H9 (cell line): ENCODE results near the gene EIF4E2. TPM values are rescaled to one million over a fixed set of nuclear protein-coding genes. Genes with fewer than 3 reads are reported as not detected.

Experiments
- DNase-seq: peaks from one replicate; pipeline ENCODE4 v3.0.0-alpha.2; 2017
- H2AFZ ChIP-seq: one replicate; pipeline ENCODE4 v1.6.1; 2013; ENCODE audit warnings: mild to moderate bottlenecking, low read length, control low read depth, moderate library complexity
- H2AK5ac ChIP-seq: 2 replicates; pipeline ENCODE4 v1.6.1; 2013; ENCODE audit warnings: low read length, control low read depth, mixed read lengths; ENCODE audit not compliant: insufficient read length
- H2BK120ac ChIP-seq: one replicate; pipeline ENCODE4 v1.6.1; 2013; ENCODE audit warnings: low read depth, mild to moderate bottlenecking, low read length, control low read depth, inconsistent platforms; ENCODE audit not compliant: poor library complexity, severe bottlenecking
- H2BK12ac ChIP-seq: 2 replicates; pipeline ENCODE4 v1.6.1; 2013; ENCODE audit warnings: low read length, control low read depth, mixed read lengths, low read depth; ENCODE audit not compliant: insufficient read length
- H2BK15ac ChIP-seq: 2 replicates; pipeline ENCODE4 v1.6.1; 2013; ENCODE audit warnings: low read depth, low read length, control low read depth
- H2BK20ac ChIP-seq: one replicate; pipeline ENCODE4 v1.6.1; 2013; ENCODE audit warnings: low read depth, mild to moderate bottlenecking, low read length, control low read depth, inconsistent platforms; ENCODE audit not compliant: poor library complexity, severe bottlenecking
- H2BK5ac ChIP-seq: 2 replicates; pipeline ENCODE4 v1.6.1; 2013; ENCODE audit warnings: low read length, control low read depth, mixed read lengths; ENCODE audit not compliant: insufficient read length
- H3K14ac ChIP-seq: 2 replicates; pipeline ENCODE4 v1.6.1; 2013; ENCODE audit warnings: low read length, control low read depth; ENCODE audit not compliant: insufficient read depth
- H3K18ac ChIP-seq: 2 replicates; pipeline ENCODE4 v1.6.1; 2013; ENCODE audit warnings: low read depth, mild to moderate bottlenecking, mixed read lengths, low read length, control low read depth; ENCODE audit not compliant: insufficient read length
- H3K23ac ChIP-seq: 2 replicates; pipeline ENCODE4 v1.6.1; 2013; ENCODE audit warnings: low read length, control low read depth, mixed read lengths, low read depth; ENCODE audit not compliant: insufficient read length
- H3K23me2 ChIP-seq: 2 replicates; pipeline ENCODE4 v1.6.1; 2013; ENCODE audit warnings: low read depth, mild to moderate bottlenecking, mixed read lengths, low read length, control low read depth; ENCODE audit not compliant: insufficient read length, poor library complexity, severe bottlenecking
- H3K27ac ChIP-seq: 2 replicates; pipeline ENCODE4 v1.5.1; 2013; ENCODE audit warnings: low read length, control low read depth, mixed read lengths, low read depth; ENCODE audit not compliant: insufficient read length
- H3K27me3 ChIP-seq: 2 replicates; pipeline ENCODE4 v1.6.1; 2013; ENCODE audit warnings: low read length, control low read depth, inconsistent platforms; ENCODE audit not compliant: insufficient read depth
- H3K4ac ChIP-seq: 2 replicates; pipeline ENCODE4 v1.6.1; 2013; ENCODE audit warnings: low read depth, mild to moderate bottlenecking, control low read depth, inconsistent platforms, low read length, moderate library complexity
- H3K4me1 ChIP-seq: 2 replicates; pipeline ENCODE4 v1.6.1; 2013; ENCODE audit warnings: low read length, control low read depth, inconsistent platforms; ENCODE audit not compliant: insufficient read depth
- H3K4me2 ChIP-seq: 2 replicates; pipeline ENCODE4 v1.6.1; 2013; ENCODE audit warnings: low read length, control low read depth, mixed read lengths; ENCODE audit not compliant: insufficient read length, insufficient read depth
- H3K56ac ChIP-seq: 2 replicates; pipeline ENCODE4 v1.6.1; 2013; ENCODE audit warnings: low read depth, mild to moderate bottlenecking, mixed read lengths, low read length, control low read depth; ENCODE audit not compliant: insufficient read length
- H3K79me1 ChIP-seq: 2 replicates; pipeline ENCODE4 v1.6.1; 2013; ENCODE audit warnings: low read depth, mild to moderate bottlenecking, moderate library complexity, low read length, control low read depth, inconsistent platforms; ENCODE audit not compliant: insufficient read depth, poor library complexity, severe bottlenecking
- H3K79me2 ChIP-seq: 2 replicates; pipeline ENCODE4 v1.6.1; 2013; ENCODE audit warnings: low read length, control low read depth, inconsistent platforms; ENCODE audit not compliant: insufficient read depth
- H3K9ac ChIP-seq: 2 replicates; pipeline ENCODE4 v1.6.1; 2013; ENCODE audit warnings: low read length, control low read depth, mixed read lengths; ENCODE audit not compliant: insufficient read length; ENCODE audit errors: extremely low read depth
- H3K9me3 ChIP-seq: one replicate; pipeline ENCODE4 v1.6.1; 2013; ENCODE audit warnings: low read depth, low read length, inconsistent platforms; ENCODE audit not compliant: control insufficient read depth
- H3T11ph ChIP-seq: one replicate; pipeline ENCODE4 v1.6.1; 2013; ENCODE audit warnings: mild to moderate bottlenecking, low read length, control low read depth, inconsistent platforms
- H4K20me1 ChIP-seq: one replicate; pipeline ENCODE4 v1.6.1; 2013; ENCODE audit not compliant: control insufficient read depth, insufficient read length, insufficient read depth
- H4K5ac ChIP-seq: 2 replicates; pipeline ENCODE4 v1.6.1; 2013; ENCODE audit warnings: low read depth, mild to moderate bottlenecking, mixed read lengths, low read length, control low read depth; ENCODE audit not compliant: insufficient read length
- H4K8ac ChIP-seq: replicated peaks from 2 replicates; pipeline ENCODE4 v1.6.1; 2013; ENCODE audit warnings: low read length, control low read depth, mixed read lengths, low read depth; ENCODE audit not compliant: insufficient read length
- H4K91ac ChIP-seq: 2 replicates; pipeline ENCODE4 v1.6.1; 2013; ENCODE audit warnings: low read depth, mild to moderate bottlenecking, moderate library complexity, mixed read lengths, low read length, control low read depth; ENCODE audit not compliant: insufficient read length
- H3K27ac Mint-ChIP-seq, 3 experiments: 2 replicates in 2 of 3; 3 replicates in 1 of 3; pipeline ENCODE4 v1.8.0; 2020 to 2021; ENCODE audit warnings: mixed read lengths in 3 of 3, mild to moderate bottlenecking in 1 of 3, moderate library complexity in 1 of 3
- H3K27me3 Mint-ChIP-seq: 2 replicates; pipeline ENCODE4 v1.8.0; 2021; ENCODE audit warnings: low read depth, mild to moderate bottlenecking, moderate library complexity, mixed read lengths
- H3K36me3 Mint-ChIP-seq, 3 experiments: 2 replicates in 2 of 3; 3 replicates in 1 of 3; pipeline ENCODE4 v1.8.0; 2020 to 2021; ENCODE audit warnings: low read depth in 3 of 3, mixed read lengths in 3 of 3; ENCODE audit not compliant: insufficient read depth in 1 of 3
- H3K4me1 Mint-ChIP-seq, 2 experiments: 2 replicates each; pipeline ENCODE4 v1.8.0; 2020; ENCODE audit warnings: mixed read lengths in 2 of 2
- H3K4me3 Mint-ChIP-seq, 2 experiments: 2 replicates in 1 of 2; 3 replicates in 1 of 2; pipeline ENCODE4 v1.8.0; 2020 to 2021; ENCODE audit warnings: mild to moderate bottlenecking in 2 of 2, mixed read lengths in 2 of 2, moderate library complexity in 1 of 2
- H3K9me3 Mint-ChIP-seq, 2 experiments: 2 replicates in 1 of 2; 3 replicates in 1 of 2; pipeline ENCODE4 v1.8.0; 2020; ENCODE audit warnings: mild to moderate bottlenecking in 2 of 2, mixed read lengths in 2 of 2, moderate library complexity in 1 of 2
- CTCF ChIP-seq: fragments of 200-600 bp; sonication (generic); conservative IDR thresholded peaks from 3 replicates; pipeline ENCODE4 v1.8.0; 2021; ENCODE audit warnings: antibody characterized with exemption, mild to moderate bottlenecking
- WGBS: extraction: QIAGEN DNeasy Blood & Tissue Kit; methylation state at CpG from one replicate; pipeline ENCODE4 v1.1.7; 2013; ENCODE audit warnings: missing lambda C conversion rate, low lambda C conversion rate, mixed read lengths; ENCODE audit not compliant: insufficient read length; ENCODE audit errors: extremely low coverage; 5-methylcytosine and 5-hydroxymethylcytosine counted together
- total RNA-seq: library from RNA; stranded (reverse); gene quantifications from 2 replicates; pipeline ENCODE4 v1.2.1, GENCODE V29; 2021

Gene EIF4E2
- total RNA-seq, 1 experiment from 2014 or later: 109 TPM

- no peak overlapping the region for H3K9ac ChIP-seq
- H3K9me3 ChIP-seq: no peaks in the 10 kb centered on the region
- Mint-ChIP-seq H3K27ac (peak overlapping the region in 1 of 3 experiments; percentile 28; a peak in 1 of 7 replicates), H3K36me3 (no peaks in the 10 kb centered on the region), H3K4me3 (no peak overlapping the region; a peak in 1 of 5 replicates), H3K27me3 (peaks cover 58% of the 10 kb centered on the region), H3K9me3 (no peaks in the 10 kb centered on the region), H3K4me1 (peaks cover 9 to 24% of the 10 kb centered on the region in 2 experiments)
- WGBS: no CpG with 5 or more reads among the region's 11 CpGs
- no peaks in the 10 kb centered on the region for H4K20me1 ChIP-seq
- TF ChIP-seq CTCF: no peak
- no peak overlapping the region for H4K5ac ChIP-seq
- no peaks in the 10 kb centered on the region for H3K79me1 ChIP-seq
- H3K4ac ChIP-seq: no peak overlapping the region
- H3K79me2 ChIP-seq: no peaks in the 10 kb centered on the region
- H3T11ph ChIP-seq: no peak overlapping the region
- DNase-seq: no peak
- H4K91ac ChIP-seq: no peak overlapping the region
- no peaks in the 10 kb centered on the region for H3K27me3 ChIP-seq
- H3K4me1 ChIP-seq: no peaks in the 10 kb centered on the region
- no peak overlapping the region for H2BK15ac ChIP-seq
- H3K27ac ChIP-seq: no peak overlapping the region
- H2BK5ac ChIP-seq: no peak overlapping the region
- no peak overlapping the region for H3K14ac ChIP-seq
- H2BK20ac ChIP-seq: no peak overlapping the region
- H3K23ac ChIP-seq: no peak overlapping the region
- no peak overlapping the region for H2BK120ac ChIP-seq
- no peak overlapping the region for H3K4me2 ChIP-seq
- H2AK5ac ChIP-seq: no peak overlapping the region
- no peak overlapping the region for H4K8ac ChIP-seq
- H2AFZ ChIP-seq: no peak overlapping the region
- H3K18ac ChIP-seq: no peak overlapping the region
- peaks cover 3% of the 10 kb centered on the region for H3K23me2 ChIP-seq
- no peak overlapping the region for H3K56ac ChIP-seq
- H2BK12ac ChIP-seq: no peak overlapping the region
Observed at GRCh38 chr2:232528746-232529460, 21.6 kb upstream of the EIF4E2 start.
